Activated CD4-positive, alpha-beta T cell treated with anti-CD3 and anti-CD28 coated beads, Interleukin-2, amount 50 U/mL, for 16 hours (primary cell): ENCODE measurements around the gene PRRG3.
A peak's percentile ranks its signal among the peaks of the same experiment; 100 is the strongest.

Source experiments
- DNase-seq: peaks from one replicate; pipeline ENCODE4 v3.0.0-alpha.2; 2020

PRRG3 gene

GRCh38 chrX:151746502-151746901, 51.2 kb downstream of the PRRG3 start:
- DNase-seq, result no peak

- no peak for DNase-seq
These were observed 55.3 kb downstream of the PRRG3 start for GRCh38 chrX:151750511-151750910.

DNA sequence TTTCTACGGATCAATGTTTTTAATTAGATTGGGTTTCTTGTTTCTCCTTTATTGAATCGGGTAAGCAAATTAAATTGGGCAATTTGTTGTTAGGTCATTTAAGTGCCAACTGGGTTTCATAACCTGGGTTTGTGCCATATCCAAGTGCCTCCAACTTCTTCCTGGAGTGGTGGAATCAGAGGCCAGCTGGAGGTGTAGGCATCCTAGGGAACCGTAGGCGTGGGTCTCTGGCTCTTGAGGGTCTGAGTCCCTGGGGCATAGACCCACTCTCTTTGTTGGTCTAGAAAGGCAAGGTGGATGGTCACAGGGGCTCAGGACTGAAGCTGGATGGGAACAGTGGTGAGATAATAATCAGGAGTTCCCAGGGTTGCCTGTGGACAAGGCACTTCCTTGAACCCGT, 57.6 kb downstream of the PRRG3 start:
- DNase-seq, result no peak

DNA sequence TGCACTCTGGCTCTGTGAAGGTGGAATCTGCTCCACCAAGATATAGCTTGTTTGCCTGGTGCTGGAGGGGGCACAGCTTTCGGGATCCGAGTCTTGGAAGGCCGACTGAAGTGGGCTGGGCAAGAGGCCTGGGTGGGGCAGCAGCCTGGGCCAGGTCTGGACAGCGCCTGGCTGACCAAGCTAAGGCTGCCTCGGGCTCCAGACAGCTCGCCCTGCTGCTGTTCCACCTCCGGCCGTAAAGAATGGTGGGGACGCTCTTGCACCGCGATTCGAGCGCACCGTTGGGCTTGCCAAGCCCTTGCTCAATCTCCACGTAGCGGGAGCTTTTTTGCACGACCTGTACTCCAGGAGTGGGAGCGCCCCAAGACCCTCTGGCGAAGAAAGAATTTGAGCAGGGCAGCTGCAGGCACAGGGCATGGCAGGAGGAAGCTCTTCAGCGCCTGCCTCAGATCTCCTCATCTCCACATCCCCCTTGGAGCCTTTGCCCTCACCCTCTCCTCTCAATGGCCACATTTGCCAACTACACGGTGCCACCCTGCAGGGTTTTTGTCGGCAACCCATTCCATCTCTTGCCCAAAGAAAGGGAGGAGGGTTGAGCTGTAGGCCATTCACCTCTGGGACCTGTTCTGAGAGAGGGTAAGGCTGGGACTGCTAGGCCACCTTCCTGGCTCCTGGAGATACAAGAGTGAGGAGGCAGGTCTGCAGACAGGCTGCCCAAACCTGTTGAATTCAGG, 58.2 kb downstream of the PRRG3 start:
- DNase-seq, result peak; percentile 32

DNA sequence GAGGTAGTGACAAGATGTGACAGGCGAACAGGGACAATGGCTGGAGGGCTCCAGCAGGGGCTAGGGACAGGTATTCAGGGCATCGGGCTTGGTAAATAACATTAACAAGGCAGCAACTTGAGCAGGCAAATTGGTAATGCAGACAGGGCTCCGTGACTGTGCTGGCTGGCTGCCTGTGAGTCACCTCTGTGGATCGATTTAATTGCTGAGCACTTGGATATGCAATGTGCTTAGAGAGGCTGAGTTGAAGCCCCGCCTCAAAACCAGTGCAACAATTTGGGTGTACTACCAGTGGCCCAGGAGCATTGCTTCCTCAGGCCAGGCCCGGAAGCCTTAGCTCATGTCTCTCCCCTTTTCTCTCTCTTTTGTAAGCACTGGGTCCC, 58.8 kb downstream of the PRRG3 start:
- DNase-seq, result no peak

DNA sequence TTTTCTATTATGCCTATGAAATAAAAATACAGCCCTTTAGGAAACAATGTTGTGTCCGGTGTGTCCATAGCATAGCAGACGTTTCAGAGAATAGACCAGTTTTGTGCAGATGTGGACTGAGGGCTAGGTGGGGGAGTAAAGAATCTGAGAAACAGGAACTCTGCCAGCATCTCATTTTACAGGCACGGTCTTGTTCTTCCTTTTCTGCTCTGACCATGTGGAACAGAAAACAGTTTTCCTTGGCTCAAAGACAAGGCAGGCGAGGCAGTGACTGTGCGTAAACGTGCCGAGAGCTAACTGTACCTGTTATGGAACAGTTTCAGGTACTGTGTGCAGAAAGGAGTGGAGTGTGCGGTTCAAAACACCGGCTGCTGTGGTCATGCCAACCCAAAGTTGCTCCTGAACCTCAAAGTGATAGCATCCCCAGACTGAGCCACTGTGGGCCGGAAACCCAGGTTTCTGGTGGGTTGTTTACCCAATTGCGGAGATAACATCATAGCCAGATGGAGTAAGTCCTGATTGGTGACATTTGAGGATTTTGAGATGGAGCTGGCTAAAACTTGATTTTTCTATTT, 59.5 kb downstream of the PRRG3 start:
- no peak for DNase-seq
